ENCODE data around the gene KCNQ1. TPM values are rescaled to one million over a fixed set of nuclear protein-coding genes. Genes with fewer than 3 reads are reported as not detected.

KCNQ1 gene
- total and polyA plus RNA-seq, 9 of the 15 experiments (the other 6 are each of a cell fraction or from before 2014, with no cell fraction given), result 0.44 TPM; not detected in 8

GRCh38 chr11:2400069-2400761, 44.6 kb upstream of the KCNQ1 start, which contains the start of gene TSSC4 (continued):
- TF ChIP-seq IRF9 (tag; IDR thresholded peaks at IDR 0.05), result no peak
- TF ChIP-seq, protein P1, sequence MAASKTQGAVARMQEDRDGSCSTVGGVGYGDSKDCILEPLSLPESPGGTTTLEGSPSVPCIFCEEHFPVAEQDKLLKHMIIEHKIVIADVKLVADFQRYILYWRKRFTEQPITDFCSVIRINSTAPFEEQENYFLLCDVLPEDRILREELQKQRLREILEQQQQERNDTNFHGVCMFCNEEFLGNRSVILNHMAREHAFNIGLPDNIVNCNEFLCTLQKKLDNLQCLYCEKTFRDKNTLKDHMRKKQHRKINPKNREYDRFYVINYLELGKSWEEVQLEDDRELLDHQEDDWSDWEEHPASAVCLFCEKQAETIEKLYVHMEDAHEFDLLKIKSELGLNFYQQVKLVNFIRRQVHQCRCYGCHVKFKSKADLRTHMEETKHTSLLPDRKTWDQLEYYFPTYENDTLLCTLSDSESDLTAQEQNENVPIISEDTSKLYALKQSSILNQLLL (CRISPR knock-in tag; IDR thresholded peaks at IDR 0.05; ENCODE audit: borderline replicate concordance), result no peak
- no peak for TF ChIP-seq ZNF347 (CRISPR knock-in tag; IDR thresholded peaks at IDR 0.05; ENCODE audit: low read depth)
- TF ChIP-seq CTCF (IDR thresholded peaks at IDR 0.05 in 2 of 3, conservative IDR thresholded peaks at IDR 0.05 in 1 of 3; ENCODE audit: insufficient read depth in 2 of 3, low read depth in 1 of 3, low read length in 3 of 3), result peak; percentile 95 to 99 (median 99)
- 0 out of 2 replicates have a peak, but pooled peaks have one; percentile 10 for TF ChIP-seq ZFP1 (CRISPR knock-in tag; IDR thresholded peaks at IDR 0.05)
- peak; percentile 92 for TF ChIP-seq PKNOX1 (IDR thresholded peaks at IDR 0.05)
- peak; percentile 93 for TF ChIP-seq FOXK2 (conservative IDR thresholded peaks at IDR 0.05 in 1 of 2, IDR thresholded peaks at IDR 0.05 in 1 of 2; ENCODE audit: low read depth in 2 of 2)
- no peak for TF ChIP-seq THRA (IDR thresholded peaks at IDR 0.05)
- 0 out of 2 replicates have a peak, but pooled peaks have one; percentile 29 for TF ChIP-seq RBM14 (IDR thresholded peaks at IDR 0.05; ENCODE audit: borderline replicate concordance, insufficient read depth, low read depth, low read length)
- no peak for TF ChIP-seq SAFB2 (IDR thresholded peaks at IDR 0.05; ENCODE audit: borderline replicate concordance, low read depth, low read length, severe bottlenecking)
- peak; percentile 59; the same call in 1 of the 2 replicates for TF ChIP-seq KLF16 (IDR thresholded peaks at IDR 0.05)
- TF ChIP-seq ZNF586 (CRISPR knock-in tag; conservative IDR thresholded peaks at IDR 0.05), result 0 out of 2 replicates have a peak, but pooled peaks have one; percentile 65
- TF ChIP-seq RBM17 (IDR thresholded peaks at IDR 0.05; ENCODE audit: borderline replicate concordance, low read depth, low read length), result no peak
- TF ChIP-seq TRIM28 (IDR thresholded peaks at IDR 0.05), result no peak
- TF ChIP-seq RB1 (IDR thresholded peaks at IDR 0.05; ENCODE audit: low read depth), result peak; percentile 70
- peak; percentile 90; the same call in 1 of the 2 replicates for TF ChIP-seq FOXP4 (CRISPR knock-in tag; IDR thresholded peaks at IDR 0.05; ENCODE audit: borderline replicate concordance)
- TF ChIP-seq MYNN (IDR thresholded peaks at IDR 0.05), result peak; percentile 79
- no peak for TF ChIP-seq MYNN (CRISPR knock-in tag; IDR thresholded peaks at IDR 0.05)
- TF ChIP-seq ZKSCAN3 (CRISPR knock-in tag; IDR thresholded peaks at IDR 0.05), result no peak
